Measurements from ENCODE around the gene AAMP. TPM values are rescaled to one million over a fixed set of nuclear protein-coding genes. Genes with fewer than 3 reads are reported as not detected.

The AAMP gene
- total RNA-seq, 1 donor from 2014 or later, result 39.6 TPM

DNA sequence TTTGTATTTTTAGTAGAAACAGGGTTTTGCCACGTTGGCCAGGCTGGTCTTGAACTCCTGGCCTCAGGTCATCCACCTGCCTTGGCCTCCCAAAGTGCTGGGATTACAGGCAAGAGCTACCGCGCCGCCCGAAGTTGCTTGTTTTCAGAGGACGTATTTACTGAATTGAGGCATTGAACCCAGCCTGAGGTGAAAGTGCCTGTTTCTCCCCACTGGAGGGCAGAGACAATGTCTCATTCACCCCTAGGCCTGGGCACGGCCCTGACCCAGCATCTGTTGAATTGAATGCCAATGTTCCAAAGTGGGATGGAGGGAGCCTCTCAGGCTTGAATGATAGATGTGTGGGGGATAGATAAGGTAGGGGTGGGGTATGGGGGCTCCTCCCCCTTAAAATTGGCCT lies 26.9 kb upstream of the AAMP start:
- Mint-ChIP-seq H3K4me3 (ENCODE audit: unreplicated experiment) (no peak overlapping the region), H3K27me3 (ENCODE audit: low read depth) (no peaks in the 10 kb centered on the region), H3K9me3 (ENCODE audit: low read depth) (no peaks in the 10 kb centered on the region), H3K27ac (ENCODE audit: unreplicated experiment) (no peak overlapping the region), H3K4me1 (ENCODE audit: low read depth) (peaks cover 23% of the 10 kb centered on the region), H3K36me3 (ENCODE audit: low read depth) (no peaks in the 10 kb centered on the region)
- TF ChIP-seq, protein P1, sequence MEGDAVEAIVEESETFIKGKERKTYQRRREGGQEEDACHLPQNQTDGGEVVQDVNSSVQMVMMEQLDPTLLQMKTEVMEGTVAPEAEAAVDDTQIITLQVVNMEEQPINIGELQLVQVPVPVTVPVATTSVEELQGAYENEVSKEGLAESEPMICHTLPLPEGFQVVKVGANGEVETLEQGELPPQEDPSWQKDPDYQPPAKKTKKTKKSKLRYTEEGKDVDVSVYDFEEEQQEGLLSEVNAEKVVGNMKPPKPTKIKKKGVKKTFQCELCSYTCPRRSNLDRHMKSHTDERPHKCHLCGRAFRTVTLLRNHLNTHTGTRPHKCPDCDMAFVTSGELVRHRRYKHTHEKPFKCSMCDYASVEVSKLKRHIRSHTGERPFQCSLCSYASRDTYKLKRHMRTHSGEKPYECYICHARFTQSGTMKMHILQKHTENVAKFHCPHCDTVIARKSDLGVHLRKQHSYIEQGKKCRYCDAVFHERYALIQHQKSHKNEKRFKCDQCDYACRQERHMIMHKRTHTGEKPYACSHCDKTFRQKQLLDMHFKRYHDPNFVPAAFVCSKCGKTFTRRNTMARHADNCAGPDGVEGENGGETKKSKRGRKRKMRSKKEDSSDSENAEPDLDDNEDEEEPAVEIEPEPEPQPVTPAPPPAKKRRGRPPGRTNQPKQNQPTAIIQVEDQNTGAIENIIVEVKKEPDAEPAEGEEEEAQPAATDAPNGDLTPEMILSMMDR (IDR thresholded peaks at IDR 0.05), result no peak
- no peak for DNase-seq (ENCODE audit: low spot score)

DNA sequence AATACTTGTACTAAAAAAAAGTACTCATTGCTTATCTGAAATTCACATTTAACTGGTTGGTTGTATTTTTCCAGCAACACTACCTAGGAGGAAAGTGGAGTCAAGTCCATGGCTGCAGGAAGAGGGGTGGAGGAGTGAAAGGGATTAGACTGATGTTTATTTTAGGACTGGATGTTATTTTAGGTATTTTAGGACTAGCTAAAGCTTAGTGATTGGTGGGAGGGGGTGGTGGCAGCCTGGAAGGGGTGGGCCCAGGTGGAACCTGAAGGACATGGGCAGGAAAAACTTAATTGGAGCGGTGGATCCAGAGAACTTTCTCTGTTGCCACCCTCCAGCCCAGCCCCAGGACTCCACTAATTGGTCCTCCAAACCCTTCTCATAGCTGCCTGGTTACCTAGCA lies 26.3 kb upstream of the AAMP start:
- Mint-ChIP-seq H3K4me3 (ENCODE audit: unreplicated experiment) (no peak overlapping the region), H3K4me1 (ENCODE audit: low read depth) (peaks cover 26% of the 10 kb centered on the region), H3K9me3 (ENCODE audit: low read depth) (no peaks in the 10 kb centered on the region), H3K36me3 (ENCODE audit: low read depth) (no peaks in the 10 kb centered on the region), H3K27me3 (ENCODE audit: low read depth) (no peaks in the 10 kb centered on the region), H3K27ac (ENCODE audit: unreplicated experiment) (no peak overlapping the region)
- DNase-seq (ENCODE audit: low spot score), result no peak
- TF ChIP-seq, protein P1 (IDR thresholded peaks at IDR 0.05), result no peak

DNA sequence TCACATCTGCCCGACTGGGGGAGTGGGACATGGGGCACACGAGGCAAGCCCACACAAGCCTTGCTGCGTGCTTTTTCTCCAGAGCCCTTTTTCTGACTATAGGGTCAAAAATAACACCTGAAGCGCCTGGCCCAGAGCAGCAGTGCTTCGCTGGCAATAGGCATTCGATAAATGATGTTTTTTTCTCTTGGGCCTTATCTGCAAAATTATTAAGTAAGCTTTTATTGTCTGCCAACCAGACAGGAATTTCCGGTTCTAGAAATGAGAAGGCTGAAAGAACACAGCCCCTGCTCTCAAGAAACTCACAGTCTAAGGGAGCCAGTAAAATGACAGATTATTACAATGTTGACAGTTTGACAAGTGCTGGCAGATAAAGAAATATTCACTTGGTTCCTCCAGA lies 25.1 kb upstream of the AAMP start:
- H3K9me3 Mint-ChIP-seq (ENCODE audit: low read depth), result no peaks in the 10 kb centered on the region
- no peaks in the 10 kb centered on the region for H3K36me3 Mint-ChIP-seq (ENCODE audit: low read depth)
- H3K27ac Mint-ChIP-seq (ENCODE audit: unreplicated experiment), result peak overlapping the region; percentile 20
- TF ChIP-seq, protein P1 (IDR thresholded peaks at IDR 0.05), result no peak
- H3K4me3 Mint-ChIP-seq (ENCODE audit: unreplicated experiment), result no peak overlapping the region
- H3K4me1 Mint-ChIP-seq (ENCODE audit: low read depth), result peaks cover 36% of the 10 kb centered on the region
- no peaks in the 10 kb centered on the region for H3K27me3 Mint-ChIP-seq (ENCODE audit: low read depth)
- no peak for DNase-seq (ENCODE audit: low spot score)

DNA sequence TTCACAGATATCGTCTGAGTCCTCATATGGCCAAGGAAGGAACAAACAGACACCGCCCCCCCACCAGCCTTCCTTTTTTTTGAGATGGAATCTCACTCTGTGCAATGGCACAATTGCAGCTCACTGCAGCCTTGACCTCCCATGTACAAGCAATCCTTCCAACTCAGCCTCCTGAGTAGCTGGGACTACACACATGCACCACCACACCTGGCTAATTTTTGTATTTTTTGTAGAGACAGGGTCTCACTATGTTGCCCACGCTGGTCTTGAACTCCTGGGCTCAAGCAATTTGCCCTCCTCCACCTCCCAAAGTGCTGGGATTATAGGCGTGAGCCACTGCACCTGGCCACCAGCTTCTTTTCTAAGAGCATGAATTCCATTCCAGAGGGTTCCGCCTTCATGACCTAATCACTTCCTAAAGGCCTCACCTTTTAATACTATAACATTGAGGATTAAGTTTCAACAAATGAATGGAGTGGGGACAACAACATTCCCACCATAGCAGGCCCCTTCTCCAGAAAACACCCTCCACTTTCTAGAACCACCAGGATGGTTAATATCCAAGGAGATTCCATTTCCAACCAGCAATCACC lies 24.6 kb upstream of the AAMP start:
- Mint-ChIP-seq H3K36me3 (ENCODE audit: low read depth) (no peaks in the 10 kb centered on the region), H3K27ac (ENCODE audit: unreplicated experiment) (no peak overlapping the region), H3K4me1 (ENCODE audit: low read depth) (peaks cover 41% of the 10 kb centered on the region), H3K27me3 (ENCODE audit: low read depth) (no peaks in the 10 kb centered on the region), H3K4me3 (ENCODE audit: unreplicated experiment) (no peak overlapping the region), H3K9me3 (ENCODE audit: low read depth) (no peaks in the 10 kb centered on the region)
- TF ChIP-seq, protein P1 (IDR thresholded peaks at IDR 0.05), result no peak
- DNase-seq (ENCODE audit: low spot score), result no peak

DNA sequence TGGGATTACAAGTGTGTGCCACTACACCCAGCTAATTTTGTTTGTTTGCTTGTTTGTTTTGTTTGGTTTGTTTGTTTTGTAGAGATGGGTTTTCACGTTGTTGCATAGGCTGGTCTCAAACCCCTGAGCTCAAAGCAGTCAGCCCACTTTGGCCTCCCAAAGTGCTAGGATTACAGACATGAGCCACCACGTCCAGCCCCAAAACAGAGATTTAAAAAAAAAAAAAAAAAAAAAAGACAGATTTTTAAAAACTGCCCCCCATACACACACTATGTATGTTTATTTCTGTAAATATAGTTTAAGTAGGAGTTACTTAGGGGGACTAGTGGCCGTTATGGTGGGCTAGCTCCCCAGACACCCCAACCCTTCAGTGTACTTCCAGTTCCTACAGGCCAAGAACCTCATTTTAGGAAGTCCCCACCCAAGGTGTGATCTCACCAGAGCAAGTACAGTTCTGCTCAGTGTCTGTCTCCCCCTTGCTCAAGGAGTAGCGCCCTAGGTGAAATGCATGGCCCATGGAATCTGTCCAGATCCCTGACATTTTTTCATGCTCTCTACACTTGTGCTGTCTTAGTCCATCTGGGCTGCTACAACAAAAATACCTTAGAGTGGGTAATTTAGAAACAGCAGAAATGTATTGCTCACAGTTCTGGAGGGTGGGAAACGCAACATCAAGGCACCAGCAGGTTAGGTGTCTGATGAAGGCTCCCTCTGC lies 23.9 kb upstream of the AAMP start:
- H3K9me3 Mint-ChIP-seq (ENCODE audit: low read depth), result no peaks in the 10 kb centered on the region
- no peak for DNase-seq (ENCODE audit: low spot score)
- no peaks in the 10 kb centered on the region for H3K36me3 Mint-ChIP-seq (ENCODE audit: low read depth)
- no peak overlapping the region for H3K27ac Mint-ChIP-seq (ENCODE audit: unreplicated experiment)
- H3K27me3 Mint-ChIP-seq (ENCODE audit: low read depth), result no peaks in the 10 kb centered on the region
- TF ChIP-seq, protein P1 (IDR thresholded peaks at IDR 0.05), result no peak
- no peak overlapping the region for H3K4me3 Mint-ChIP-seq (ENCODE audit: unreplicated experiment)
- peaks cover 46% of the 10 kb centered on the region for H3K4me1 Mint-ChIP-seq (ENCODE audit: low read depth)
